Spleen (tissue), 10 donors: Measurements from ENCODE around the gene RAB5B. TPM values are rescaled to one million over a fixed set of nuclear protein-coding genes. Genes with fewer than 3 reads are reported as not detected.

Experiments used
- polyA plus RNA-seq, 3 donors: library from polyadenylated mRNA; stranded (reverse); fragments of 200-250 nt; gene quantifications; one replicate each; pipeline ENCODE4 v1.2.1, GENCODE V29; 2013
- total RNA-seq, 7 donors: library from RNA; depleted of rRNA in 3 of 7; stranded (reverse); fragments of >200 nt in 3 of 7; fragmentation: NEBNext Ultra II Directional in 4 of 7; extraction: Animal tissue kit (Norgen Biotek cat#: 25700) in 4 of 7; gene quantifications; one replicate each; pipeline versions ENCODE4 v1.1.0 to v1.2.1, GENCODE V29; 2016 to 2021
- donor health status: healthy with polysubstance abuse.
- donor health status: DM: no; HTN: no; CAD: no; lungs with moderate emphysema.
- donor health status: DM: no; HTN: no; CAD: no.
- donor health status: Bipolar disorder and iron deficiency.
- donor health status: healthy.
- donor health status: DM: no; HTN: no; CAD: no.
- donor health status: DM: yes; HTN: yes; CAD: no.

The RAB5B gene
- total and polyA plus RNA-seq, 10 donors, result 30.9 to 101 (median 81.4) TPM

Other genes starting within 250 kb of the RAB5B start
- gene CD63, start 245.1 kb upstream of the RAB5B start, total RNA-seq, result 100 to 1,000 TPM; 440 to 750 (median 627) TPM
- gene CD63, start 245.1 kb upstream of the RAB5B start, polyA plus RNA-seq, result 100 to 1,000 TPM; 395 to 693 (median 509) TPM
- gene GDF11, start 231.0 kb upstream of the RAB5B start, total RNA-seq, result 10 to 100 TPM in 5 of 7 donors, 1 to 10 TPM in 2; 6.1 to 14.5 (median 10.7) TPM
- gene GDF11, start 231.0 kb upstream of the RAB5B start, polyA plus RNA-seq, result 1 to 10 TPM; 3.5 to 5.5 (median 4.0) TPM
- gene SARNP, start 156.4 kb upstream of the RAB5B start, total RNA-seq, result 10 to 100 TPM; 40.0 to 74.1 (median 46.3) TPM
- 10 to 100 TPM; 72.4 to 97.6 (median 78.4) TPM for gene SARNP, start 156.4 kb upstream of the RAB5B start, polyA plus RNA-seq
- 10 to 100 TPM; 18.8 to 34.6 (median 27.9) TPM for gene ORMDL2, start 156.0 kb upstream of the RAB5B start, total RNA-seq
- 10 to 100 TPM; 21.7 to 28.9 (median 28.1) TPM for gene ORMDL2, start 156.0 kb upstream of the RAB5B start, polyA plus RNA-seq
- 10 to 100 TPM; 28.2 to 45.0 (median 36.9) TPM for gene DNAJC14, start 144.5 kb upstream of the RAB5B start, total RNA-seq
- 10 to 100 TPM; 10.6 to 23.3 (median 13.5) TPM for gene DNAJC14, start 144.5 kb upstream of the RAB5B start, polyA plus RNA-seq
- gene MMP19, start 131.1 kb upstream of the RAB5B start, total RNA-seq, result 100 to 1,000 TPM in 1 of 7 donors, 10 to 100 TPM in 6; 28.1 to 100 (median 72.2) TPM
- gene MMP19, start 131.1 kb upstream of the RAB5B start, polyA plus RNA-seq, result 10 to 100 TPM in 2 of 3 donors, 1 to 10 TPM in 1; 7.9 to 13.7 (median 10.5) TPM
- gene PYM1, start 46.2 kb upstream of the RAB5B start, total RNA-seq, result 10 to 100 TPM; 26.7 to 40.7 (median 36.6) TPM
- 10 to 100 TPM; 48.3 to 54.0 (median 51.2) TPM for gene PYM1, start 46.2 kb upstream of the RAB5B start, polyA plus RNA-seq
- 100 to 1,000 TPM; 132 to 261 (median 197) TPM for gene DGKA, start 42.9 kb upstream of the RAB5B start, total RNA-seq
- 100 to 1,000 TPM in 2 of 3 donors, 10 to 100 TPM in 1; 73.8 to 136 (median 105) TPM for gene DGKA, start 42.9 kb upstream of the RAB5B start, polyA plus RNA-seq
- gene PMEL, start 8.0 kb upstream of the RAB5B start, total RNA-seq, result 1 to 10 TPM in 3 of 7 donors, under 1 TPM in 4; 0.44 to 1.6 (median 0.85) TPM
- gene PMEL, start 8.0 kb upstream of the RAB5B start, polyA plus RNA-seq, result under 1 TPM; 0.15 to 0.50 (median 0.29) TPM
- 10 to 100 TPM; 21.4 to 46.6 (median 30.9) TPM for gene CDK2, start 7.2 kb upstream of the RAB5B start, total RNA-seq
- gene CDK2, start 7.2 kb upstream of the RAB5B start, polyA plus RNA-seq, result 10 to 100 TPM; 11.9 to 16.2 (median 12.9) TPM
- 10 to 100 TPM; 13.1 to 29.1 (median 19.8) TPM for gene SUOX, start 23.2 kb downstream of the RAB5B start, total RNA-seq
- gene SUOX, start 23.2 kb downstream of the RAB5B start, polyA plus RNA-seq, result 1 to 10 TPM; 6.0 to 8.1 (median 6.1) TPM
- gene IKZF4, start 47.0 kb downstream of the RAB5B start, total RNA-seq, result 1 to 10 TPM; 3.1 to 9.3 (median 6.2) TPM
- 1 to 10 TPM in 2 of 3 donors, under 1 TPM in 1; 0.80 to 1.6 (median 1.4) TPM for gene IKZF4, start 47.0 kb downstream of the RAB5B start, polyA plus RNA-seq
- gene RPS26, start 67.8 kb downstream of the RAB5B start, total RNA-seq, result 100 to 1,000 TPM in 3 of 7 donors, 10 to 100 TPM in 4; 15.3 to 674 (median 76.8) TPM
- gene RPS26, start 67.8 kb downstream of the RAB5B start, polyA plus RNA-seq, result 1,000 to 10,000 TPM; 1,592 to 2,958 (median 1,751) TPM
- gene ERBB3, start 106.1 kb downstream of the RAB5B start, total RNA-seq, result 1 to 10 TPM in 1 of 7 donors, under 1 TPM in 3, not detected in 3; 0.47 to 1.4 (median 0.72) TPM
- gene ERBB3, start 106.1 kb downstream of the RAB5B start, polyA plus RNA-seq, result 1 to 10 TPM in 1 of 3 donors, under 1 TPM in 2; 0.17 to 2.0 (median 0.23) TPM
- gene PA2G4, start 130.5 kb downstream of the RAB5B start, total RNA-seq, result 10 to 100 TPM; 70.5 to 92.8 (median 78.0) TPM
- 10 to 100 TPM; 52.8 to 74.1 (median 71.0) TPM for gene PA2G4, start 130.5 kb downstream of the RAB5B start, polyA plus RNA-seq
- 1,000 to 10,000 TPM; 2,138 to 3,021 (median 2,534) TPM for gene RPL41, start 142.6 kb downstream of the RAB5B start, total RNA-seq
- 1,000 to 10,000 TPM; 7,053 to 9,352 (median 7,491) TPM for gene RPL41, start 142.6 kb downstream of the RAB5B start, polyA plus RNA-seq
- 10 to 100 TPM in 4 of 7 donors, 1 to 10 TPM in 3; 7.4 to 13.6 (median 10.5) TPM for gene ZC3H10, start 144.2 kb downstream of the RAB5B start, total RNA-seq
- 1 to 10 TPM; 1.5 to 4.0 (median 2.5) TPM for gene ZC3H10, start 144.2 kb downstream of the RAB5B start, polyA plus RNA-seq
- 100 to 1,000 TPM in 6 of 7 donors, 10 to 100 TPM in 1; 89.0 to 112 (median 107) TPM for gene ESYT1, start 154.2 kb downstream of the RAB5B start, total RNA-seq
- gene ESYT1, start 154.2 kb downstream of the RAB5B start, polyA plus RNA-seq, result 10 to 100 TPM; 20.2 to 39.8 (median 33.2) TPM
- 100 to 1,000 TPM in 1 of 7 donors, 10 to 100 TPM in 6; 17.1 to 101 (median 35.7) TPM for gene MYL6B, start 178.5 kb downstream of the RAB5B start, total RNA-seq
- gene MYL6B, start 178.5 kb downstream of the RAB5B start, polyA plus RNA-seq, result 10 to 100 TPM; 50.1 to 69.1 (median 57.0) TPM
- gene MYL6, start 184.3 kb downstream of the RAB5B start, total RNA-seq, result 1,000 to 10,000 TPM; 1,063 to 1,656 (median 1,218) TPM
- gene MYL6, start 184.3 kb downstream of the RAB5B start, polyA plus RNA-seq, result 1,000 to 10,000 TPM; 1,480 to 3,098 (median 2,131) TPM
- 100 to 1,000 TPM in 4 of 7 donors, 10 to 100 TPM in 3; 73.7 to 121 (median 101) TPM for gene SMARCC2, start 215.4 kb downstream of the RAB5B start, total RNA-seq
- gene SMARCC2, start 215.4 kb downstream of the RAB5B start, polyA plus RNA-seq, result 10 to 100 TPM in 1 of 3 donors, 1 to 10 TPM in 2; 8.5 to 24.7 (median 9.4) TPM
- 10 to 100 TPM; 38.5 to 56.1 (median 47.6) TPM for gene RNF41, start 247.8 kb downstream of the RAB5B start, total RNA-seq
- 10 to 100 TPM; 13.2 to 21.0 (median 15.8) TPM for gene RNF41, start 247.8 kb downstream of the RAB5B start, polyA plus RNA-seq